HEK293T (cell line): ENCODE data around the gene AP1G1.

ENCODE experiments used
- ARNT ChIP-seq: fragments of 450-650 bp; IDR thresholded peaks from 2 replicates; pipeline ENCODE4 v1.6.1; 2017; ENCODE audit warnings: mild to moderate bottlenecking
- FOXA1 ChIP-seq: fragments of 450-650 bp; IDR thresholded peaks from 2 replicates; pipeline ENCODE4 v1.6.1; 2016; ENCODE audit warnings: mild to moderate bottlenecking
- PKNOX1 ChIP-seq: fragments of 450-650 bp; IDR thresholded peaks from 2 replicates; pipeline ENCODE4 v1.6.1; 2016
- SP1 ChIP-seq: fragments of 450-650 bp; IDR thresholded peaks from 2 replicates; pipeline ENCODE4 v1.6.1; 2017

GRCh38 chr16:71855937-71856662 lies 47.5 kb upstream of the AP1G1 start:
- no peak for TF ChIP-seq ARNT
- no peak for TF ChIP-seq PKNOX1
- TF ChIP-seq SP1: no peak
- no peak for TF ChIP-seq FOXA1
